Measurements from ENCODE around the gene TBC1D14.

DNA sequence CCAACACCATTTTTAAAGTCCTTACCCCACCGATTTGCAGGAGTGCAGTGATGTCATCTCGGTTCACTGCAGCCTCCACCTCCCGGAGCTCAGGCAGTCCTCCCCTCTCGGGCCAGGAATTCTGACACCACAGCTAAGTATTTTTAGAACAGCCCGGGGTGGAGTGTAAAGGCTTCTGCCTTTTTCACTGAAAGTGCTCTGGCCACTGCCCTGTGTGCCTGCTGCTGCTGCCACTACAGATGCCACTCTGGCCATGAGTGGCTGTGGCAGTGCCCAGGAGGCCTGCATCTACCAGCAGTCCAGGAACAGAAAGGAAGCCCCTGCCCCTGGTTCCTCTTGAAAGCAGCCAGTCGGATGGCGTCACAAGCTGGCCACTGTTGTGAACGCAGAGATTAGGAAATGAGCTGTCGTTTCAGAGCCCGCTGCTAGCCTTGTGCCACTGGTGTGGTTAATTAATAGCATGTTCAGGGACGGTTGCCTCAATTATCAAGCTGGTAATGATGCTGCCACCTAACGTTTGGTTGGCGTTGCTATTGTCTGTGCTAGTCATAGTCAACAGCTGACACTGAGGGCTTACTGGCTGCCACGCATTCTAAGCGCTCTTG, 23.6 kb upstream of the TBC1D14 start:
- TF ChIP-seq CTCF (IDR thresholded peaks at IDR 0.05) (peak in 1 of 4 experiments; percentile 17), EP300 (IDR thresholded peaks at IDR 0.05) (no peak), POLR2A (IDR thresholded peaks at IDR 0.05) (no peak)

Measured in sigmoid colon (tissue), 4 donors.